HepG2 (cell line): ENCODE results near the gene PSD4. TPM values are rescaled to one million over a fixed set of nuclear protein-coding genes. Genes with fewer than 3 reads are reported as not detected.

Experiments used
- ATAC-seq: fragments of 200-7000 bp; cut with Tn5 transposase; 3 replicates; pipeline ENCODE4 v1.9.1; 2020; ENCODE audit warnings: mild to moderate bottlenecking, moderate library complexity
- BruUV-seq: library from RNA; stranded (reverse); fragments of 400-500 nt; replicated peaks from 2 replicates; lab custom pipeline; 2021; lab: Mats Ljungman, UMichigan
- CTCF ChIA-PET: fragments of 300-600 bp; formaldehyde crosslinking; extraction: SDS; loops from one replicate; lab custom pipeline; 2021; ENCODE audit warnings: low total read pairs, inconsistent platforms, low intra/inter-chr PET ratio; lab: Yijun Ruan, JAX
- POLR2A ChIA-PET: fragments of 350-600 bp; sonication (Branson Sonifier 250); formaldehyde crosslinking; loops from one replicate; lab custom pipeline; 2020; ENCODE audit warnings: antibody characterized with exemption, inconsistent platforms; lab: Yijun Ruan, JAX
- DNase-seq: peaks from one replicate; pipeline ENCODE4 v3.0.0-alpha.2; 2015; ENCODE audit warnings: low spot score
- FAIRE-seq: peaks from 3 replicates; lab custom pipeline; 2011; peaks lifted over from hg19 to GRCh38; lab: Jason Lieb, UNC
- H2AFZ ChIP-seq: one replicate; pipeline ENCODE4 v1.6.1; 2011; ENCODE audit warnings: low read length, inconsistent platforms
- H3K27ac ChIP-seq: fragments of 300-600 bp; 3 replicates; pipeline ENCODE4 v1.8.0; 2011; ENCODE audit warnings: mixed run types, mild to moderate bottlenecking, mixed read lengths, low read length, inconsistent platforms; ENCODE audit not compliant: insufficient read depth; ENCODE audit errors: extremely low read length
- H3K27me3 ChIP-seq, 2 experiments: fragments of 200-600 bp in 1 of 2; 2 replicates in 1 of 2; 3 replicates in 1 of 2; pipeline versions ENCODE4 v1.6.0 to v1.8.0; 2011; ENCODE audit warnings: low read length in 2 of 2, mild to moderate bottlenecking in 2 of 2, moderate library complexity in 2 of 2, inconsistent platforms in 1 of 2; ENCODE audit not compliant: insufficient read depth in 2 of 2, control insufficient read depth in 1 of 2
- H3K36me3 ChIP-seq, 2 experiments: fragments of 200-600 bp in 1 of 2; replicated peaks in 1 of 2; 2 replicates in 1 of 2; 3 replicates in 1 of 2; pipeline versions ENCODE4 v1.5.1 to v1.8.0; 2011; ENCODE audit warnings: low read length in 2 of 2, inconsistent platforms in 1 of 2; ENCODE audit not compliant: insufficient read depth in 2 of 2, control insufficient read depth in 1 of 2
- H3K4me1 ChIP-seq: 2 replicates; pipeline ENCODE4 v1.5.1; 2012; ENCODE audit warnings: low read length, inconsistent platforms; ENCODE audit not compliant: insufficient read depth
- H3K4me2 ChIP-seq: 2 replicates; pipeline ENCODE4 v1.6.0; 2011; ENCODE audit warnings: low read depth, low read length, inconsistent platforms
- H3K4me3 ChIP-seq, 3 experiments: fragments of 200-600 bp in 1 of 3; sonication (generic), shearing (Covaris generic) in 1 of 3; replicated peaks in 1 of 3; 2 replicates each; pipeline ENCODE4 v1.5.1; 2011 to 2016; ENCODE audit warnings: low read length in 3 of 3, inconsistent platforms in 2 of 3, low read depth in 2 of 3, mild to moderate bottlenecking in 2 of 3, control low read depth in 1 of 3, mixed read lengths in 1 of 3; ENCODE audit not compliant: insufficient read depth in 1 of 3
- H3K79me2 ChIP-seq: one replicate; pipeline ENCODE4 v1.6.1; 2011; ENCODE audit warnings: low read length, inconsistent platforms; ENCODE audit not compliant: insufficient read depth
- H3K9ac ChIP-seq: 2 replicates; pipeline ENCODE4 v1.6.0; 2011; ENCODE audit warnings: mild to moderate bottlenecking, low read depth, low read length, inconsistent platforms; ENCODE audit not compliant: insufficient read depth
- H3K9me3 ChIP-seq: 2 replicates; pipeline ENCODE4 v1.5.1; 2012; ENCODE audit warnings: mild to moderate bottlenecking, low read length
- H4K20me1 ChIP-seq: 2 replicates; pipeline ENCODE4 v1.6.0; 2011; ENCODE audit warnings: inconsistent platforms, mild to moderate bottlenecking, low read length, moderate library complexity; ENCODE audit not compliant: insufficient read depth
- MTA1 ChIP-seq: sonication (generic); formaldehyde crosslinking; IDR thresholded peaks from 2 replicates; pipeline ENCODE4 v1.4.0; 2020; ENCODE audit warnings: missing genetic modification reagents, mild to moderate bottlenecking, borderline replicate concordance
- MXI1 ChIP-seq: IDR thresholded peaks from 3 replicates; pipeline ENCODE4 v1.6.1; 2012; ENCODE audit warnings: low read depth, low read length, inconsistent platforms, borderline replicate concordance
- NCOA2 ChIP-seq: sonication (generic); formaldehyde crosslinking; IDR thresholded peaks from 2 replicates; pipeline ENCODE4 v1.8.0; 2022; ENCODE audit warnings: inconsistent platforms
- NFIC ChIP-seq: IDR thresholded peaks from 2 replicates; pipeline ENCODE4 v1.6.1; 2012; ENCODE audit warnings: mild to moderate bottlenecking, low read length, inconsistent platforms
- PHF20 ChIP-seq: sonication (generic); formaldehyde crosslinking; IDR thresholded peaks from 2 replicates; pipeline ENCODE4 v1.5.0; 2020; ENCODE audit warnings: mild to moderate bottlenecking, missing genetic modification reagents
- SP4 ChIP-seq: sonication (generic); formaldehyde crosslinking; IDR thresholded peaks from 2 replicates; pipeline ENCODE4 v1.8.1; 2023; ENCODE audit warnings: mild to moderate bottlenecking, missing genetic modification reagents
- TBX2 ChIP-seq: sonication (generic); formaldehyde crosslinking; IDR thresholded peaks from 2 replicates; pipeline ENCODE4 v1.5.0; 2020; ENCODE audit warnings: missing genetic modification reagents, mild to moderate bottlenecking, borderline replicate concordance
- TCF12 ChIP-seq, 2 experiments: fragments of 450-650 bp in 1 of 2; sonication (generic) in 1 of 2; formaldehyde crosslinking in 1 of 2; IDR thresholded peaks; 2 replicates each; pipeline versions ENCODE4 v1.6.1 to v1.8.0; 2017 to 2022; ENCODE audit warnings: antibody characterized with exemption in 1 of 2, mild to moderate bottlenecking in 1 of 2, missing genetic modification reagents in 1 of 2, moderate library complexity in 1 of 2
- ZNF343 ChIP-seq: sonication (generic); formaldehyde crosslinking; IDR thresholded peaks from 2 replicates; pipeline ENCODE4 v1.4.0; 2020; ENCODE audit warnings: mild to moderate bottlenecking, missing genetic modification reagents
- ZNF382 ChIP-seq: sonication (generic); formaldehyde crosslinking; IDR thresholded peaks from 2 replicates; pipeline ENCODE4 v1.5.0; 2020; ENCODE audit warnings: missing genetic modification reagents, mild to moderate bottlenecking, borderline replicate concordance
- ZNF430 ChIP-seq: sonication (generic); formaldehyde crosslinking; IDR thresholded peaks from 2 replicates; pipeline ENCODE4 v1.9.0; 2021; ENCODE audit warnings: mild to moderate bottlenecking, missing genetic modification reagents
- ZNF775 ChIP-seq: sonication (generic); formaldehyde crosslinking; IDR thresholded peaks from 2 replicates; pipeline ENCODE4 v1.4.0; 2020; ENCODE audit warnings: missing genetic modification reagents, mild to moderate bottlenecking, moderate library complexity, borderline replicate concordance
- WGBS: methylation state at CpG from one replicate; pipeline ENCODE4 v1.1.6; 2017; ENCODE audit warnings: low lambda C conversion rate; 5-methylcytosine and 5-hydroxymethylcytosine counted together
- in situ Hi-C: cut with HindIII; loops from 2 replicates; pipeline ENCODE4 v1.10.0; 2017; ENCODE audit warnings: low pct_unique_long_range_greater_than_20kb; ENCODE audit not compliant: extremely low pct_ligation_motif_present
- intact Hi-C: fragments of 100-400 bp; cut with micrococcal nuclease; formaldehyde crosslinking; loops from one replicate; pipeline ENCODE4 v1.10.0; 2022; ENCODE audit not compliant: unreplicated experiment
- polyA plus RNA-seq, 8 experiments: library from polyadenylated mRNA; depleted of rRNA in 3 of 8; stranded (reverse) in 7 of 8; unstranded in 1 of 8; fragments of >200 nt; fragmentation: Illumina TruSeq in 4 of 8; extraction: Trizol in 4 of 8; gene quantifications; 2 replicates each; pipeline versions ENCODE4 v1.2.1 to v1.2.3, GENCODE V29; 2011 to 2016; ENCODE audit warnings: low read depth in 4 of 8, missing spikeins in 1 of 8, mixed read lengths in 1 of 8; ENCODE audit not compliant: insufficient read depth in 1 of 8
- total RNA-seq, 5 experiments: library from RNA; depleted of rRNA; stranded (reverse); fragments of >200 nt; fragmentation: Illumina TruSeq; extraction: Trizol; gene quantifications; 2 replicates each; pipeline ENCODE4 v1.2.3, GENCODE V29; 2016; ENCODE audit warnings: low read depth in 1 of 5
- TF ChIP-seq, protein P1 (sequence below): sonication (generic); formaldehyde crosslinking; IDR thresholded peaks from 2 replicates; pipeline ENCODE4 v1.4.0; 2020; ENCODE audit warnings: missing genetic modification reagents
- TF ChIP-seq, protein P2 (sequence below): sonication (generic); formaldehyde crosslinking; IDR thresholded peaks from 2 replicates; pipeline ENCODE4 v1.8.0; 2022; ENCODE audit warnings: missing genetic modification reagents, mild to moderate bottlenecking, inconsistent platforms, borderline replicate concordance
- TF ChIP-seq, protein P3 (sequence below): IDR thresholded peaks from 2 replicates; pipeline ENCODE4 v1.6.1; 2016
- TF ChIP-seq, protein P4 (sequence below): sonication (generic); formaldehyde crosslinking; IDR thresholded peaks from 2 replicates; pipeline ENCODE4 v1.4.0; 2020; ENCODE audit warnings: missing genetic modification reagents, borderline replicate concordance
- TF ChIP-seq, protein P5 (sequence below): IDR thresholded peaks from 2 replicates; pipeline ENCODE4 v1.6.1; 2012; ENCODE audit warnings: low read depth, low read length, improper control_type of control experiment

Gene PSD4
- total and polyA plus RNA-seq, 2 of the 13 experiments (the other 11 are each of a cell fraction or from before 2014, with no cell fraction given), result 5.8 to 9.4 TPM

DNA sequence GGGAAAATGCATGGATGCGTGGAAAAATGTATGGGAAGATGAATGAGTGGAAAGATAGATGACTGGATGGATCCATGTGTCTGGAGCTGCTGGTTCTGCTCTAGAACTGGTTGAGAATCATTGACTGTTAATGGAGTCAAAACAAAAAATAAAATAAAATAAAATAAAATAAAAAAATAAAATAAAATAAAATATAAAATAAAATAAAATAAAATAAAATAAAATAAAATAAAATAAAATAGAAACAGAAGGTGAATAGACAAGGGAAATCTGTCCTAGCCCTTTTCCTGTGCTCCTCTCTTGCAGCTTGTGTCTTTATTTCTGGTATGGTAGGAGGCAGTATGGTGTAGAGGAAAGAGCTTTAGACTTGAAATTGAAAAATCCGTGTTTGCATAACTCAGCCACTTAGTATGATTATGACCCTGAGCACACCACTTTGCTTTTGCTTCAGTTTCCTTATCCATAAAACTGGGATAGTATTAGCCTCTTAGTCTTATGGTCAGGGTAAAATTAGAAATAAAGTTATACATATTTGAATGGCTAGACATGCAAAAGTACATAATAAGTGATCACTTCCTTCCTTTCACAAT is 51.0 kb downstream of the PSD4 start:
- BruUV-seq, result no TSS peak
- no peak for FAIRE-seq
- H3K4me3 ChIP-seq, result no peak overlapping the region
- ATAC-seq, result no peak
- H4K20me1 ChIP-seq, result no peaks in the 10 kb centered on the region
- POLR2A ChIA-PET, result interaction anchor here (1.1 kb wide), 1 partner anchor 9 kb away, joined by 3 read pairs; no protein-coding TSS in a partner anchor
- H3K36me3 ChIP-seq, result no peaks in the 10 kb centered on the region
- 56% methylated on average over 2 of the region's 2 CpGs for WGBS
- intact Hi-C loops, result no loop called here
- in situ Hi-C loops, result no loop called here
- no peak overlapping the region for H3K4me2 ChIP-seq
- peaks cover 62% of the 10 kb centered on the region for H3K4me1 ChIP-seq
- no peak overlapping the region for H2AFZ ChIP-seq
- H3K9me3 ChIP-seq, result no peaks in the 10 kb centered on the region
- no peak overlapping the region for H3K27ac ChIP-seq
- H3K79me2 ChIP-seq, result no peaks in the 10 kb centered on the region
- H3K9ac ChIP-seq, result no peak overlapping the region
- peaks cover 0 to 1% of the 10 kb centered on the region in 2 experiments; a peak in 1 of 5 replicates for H3K27me3 ChIP-seq
- CTCF ChIA-PET, result no interaction called here
- DNase-seq, result no peak
- TF ChIP-seq, protein P1, sequence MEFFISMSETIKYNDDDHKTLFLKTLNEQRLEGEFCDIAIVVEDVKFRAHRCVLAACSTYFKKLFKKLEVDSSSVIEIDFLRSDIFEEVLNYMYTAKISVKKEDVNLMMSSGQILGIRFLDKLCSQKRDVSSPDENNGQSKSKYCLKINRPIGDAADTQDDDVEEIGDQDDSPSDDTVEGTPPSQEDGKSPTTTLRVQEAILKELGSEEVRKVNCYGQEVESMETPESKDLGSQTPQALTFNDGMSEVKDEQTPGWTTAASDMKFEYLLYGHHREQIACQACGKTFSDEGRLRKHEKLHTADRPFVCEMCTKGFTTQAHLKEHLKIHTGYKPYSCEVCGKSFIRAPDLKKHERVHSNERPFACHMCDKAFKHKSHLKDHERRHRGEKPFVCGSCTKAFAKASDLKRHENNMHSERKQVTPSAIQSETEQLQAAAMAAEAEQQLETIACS, result no peak
- TF ChIP-seq ZNF382 (CRISPR knock-in tag) (no peak), NCOA2 (CRISPR knock-in tag) (no peak), MXI1 (no peak), MTA1 (CRISPR knock-in tag) (no peak), ZNF343 (CRISPR knock-in tag) (no peak), ZNF430 (CRISPR knock-in tag) (no peak), ZNF775 (CRISPR knock-in tag) (no peak), PHF20 (CRISPR knock-in tag) (no peak), TBX2 (CRISPR knock-in tag) (no peak), SP4 (CRISPR knock-in tag) (no peak), TCF12 (IDR thresholded peaks at IDR 0.05) (no peak), TCF12 (CRISPR knock-in tag; IDR thresholded peaks at IDR 0.05) (no peak), NFIC (no peak)
- TF ChIP-seq, protein P2, sequence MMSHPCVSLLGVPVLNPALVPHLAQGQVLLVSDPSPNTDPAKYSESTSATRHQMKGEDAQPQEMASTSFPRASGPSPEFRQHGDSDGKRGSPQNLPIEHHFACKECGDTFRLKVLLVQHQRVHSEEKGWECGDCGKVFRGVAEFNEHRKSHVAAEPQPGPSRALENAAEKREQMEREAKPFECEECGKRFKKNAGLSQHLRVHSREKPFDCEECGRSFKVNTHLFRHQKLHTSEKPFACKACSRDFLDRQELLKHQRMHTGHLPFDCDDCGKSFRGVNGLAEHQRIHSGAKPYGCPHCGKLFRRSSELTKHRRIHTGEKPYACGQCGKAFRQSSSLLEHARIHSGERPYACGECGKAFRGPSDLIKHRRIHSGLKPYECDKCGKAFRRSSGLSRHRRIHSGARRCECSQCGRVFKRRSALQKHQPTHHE (CRISPR knock-in tag), result no peak
- TF ChIP-seq, protein P3, sequence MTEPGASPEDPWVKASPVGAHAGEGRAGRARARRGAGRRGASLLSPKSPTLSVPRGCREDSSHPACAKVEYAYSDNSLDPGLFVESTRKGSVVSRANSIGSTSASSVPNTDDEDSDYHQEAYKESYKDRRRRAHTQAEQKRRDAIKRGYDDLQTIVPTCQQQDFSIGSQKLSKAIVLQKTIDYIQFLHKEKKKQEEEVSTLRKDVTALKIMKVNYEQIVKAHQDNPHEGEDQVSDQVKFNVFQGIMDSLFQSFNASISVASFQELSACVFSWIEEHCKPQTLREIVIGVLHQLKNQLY, result no peak
- TF ChIP-seq, protein P4, sequence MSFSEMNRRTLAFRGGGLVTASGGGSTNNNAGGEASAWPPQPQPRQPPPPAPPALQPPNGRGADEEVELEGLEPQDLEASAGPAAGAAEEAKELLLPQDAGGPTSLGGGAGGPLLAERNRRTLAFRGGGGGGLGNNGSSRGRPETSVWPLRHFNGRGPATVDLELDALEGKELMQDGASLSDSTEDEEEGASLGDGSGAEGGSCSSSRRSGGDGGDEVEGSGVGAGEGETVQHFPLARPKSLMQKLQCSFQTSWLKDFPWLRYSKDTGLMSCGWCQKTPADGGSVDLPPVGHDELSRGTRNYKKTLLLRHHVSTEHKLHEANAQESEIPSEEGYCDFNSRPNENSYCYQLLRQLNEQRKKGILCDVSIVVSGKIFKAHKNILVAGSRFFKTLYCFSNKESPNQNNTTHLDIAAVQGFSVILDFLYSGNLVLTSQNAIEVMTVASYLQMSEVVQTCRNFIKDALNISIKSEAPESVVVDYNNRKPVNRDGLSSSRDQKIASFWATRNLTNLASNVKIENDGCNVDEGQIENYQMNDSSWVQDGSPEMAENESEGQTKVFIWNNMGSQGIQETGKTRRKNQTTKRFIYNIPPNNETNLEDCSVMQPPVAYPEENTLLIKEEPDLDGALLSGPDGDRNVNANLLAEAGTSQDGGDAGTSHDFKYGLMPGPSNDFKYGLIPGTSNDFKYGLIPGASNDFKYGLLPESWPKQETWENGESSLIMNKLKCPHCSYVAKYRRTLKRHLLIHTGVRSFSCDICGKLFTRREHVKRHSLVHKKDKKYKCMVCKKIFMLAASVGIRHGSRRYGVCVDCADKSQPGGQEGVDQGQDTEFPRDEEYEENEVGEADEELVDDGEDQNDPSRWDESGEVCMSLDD (CRISPR knock-in tag), result no peak
- TF ChIP-seq, protein P5, sequence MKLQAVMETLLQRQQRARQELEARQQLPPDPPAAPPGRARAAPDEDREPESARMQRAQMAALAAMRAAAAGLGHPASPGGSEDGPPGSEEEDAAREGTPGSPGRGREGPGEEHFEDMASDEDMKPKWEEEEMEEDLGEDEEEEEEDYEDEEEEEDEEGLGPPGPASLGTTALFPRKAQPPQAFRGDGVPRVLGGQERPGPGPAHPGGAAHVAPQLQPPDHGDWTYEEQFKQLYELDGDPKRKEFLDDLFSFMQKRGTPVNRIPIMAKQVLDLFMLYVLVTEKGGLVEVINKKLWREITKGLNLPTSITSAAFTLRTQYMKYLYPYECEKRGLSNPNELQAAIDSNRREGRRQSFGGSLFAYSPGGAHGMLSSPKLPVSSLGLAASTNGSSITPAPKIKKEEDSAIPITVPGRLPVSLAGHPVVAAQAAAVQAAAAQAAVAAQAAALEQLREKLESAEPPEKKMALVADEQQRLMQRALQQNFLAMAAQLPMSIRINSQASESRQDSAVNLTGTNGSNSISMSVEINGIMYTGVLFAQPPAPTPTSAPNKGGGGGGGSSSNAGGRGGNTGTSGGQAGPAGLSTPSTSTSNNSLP, result no peak
